RWPE1 (cell line): Measurements from ENCODE around the gene IL17REL.
"Not testable (repeated sequence)": the region's sequence is repeated elsewhere in the genome, so short reads cannot be mapped to it uniquely, and the experiment has no call there.

ENCODE experiments used
- CTCF ChIA-PET: fragments of 350-600 bp; sonication (Branson Sonifier 250); formaldehyde crosslinking; extraction: SDS; loops from one replicate; lab custom pipeline; 2021; lab: Yijun Ruan, JAX
- POLR2A ChIA-PET: fragments of 400-600 bp; formaldehyde crosslinking; extraction: SDS; loops from one replicate; lab custom pipeline; 2020; ENCODE audit warnings: antibody characterized with exemption; ENCODE audit not compliant: low non-redundant PET; lab: Yijun Ruan, JAX
- DNase-seq: peaks from one replicate; pipeline ENCODE4 v3.0.0; 2012; ENCODE audit warnings: low spot score
- H3K27ac ChIP-seq: fragments of 450-650 bp; 2 replicates; pipeline ENCODE4 v1.5.1; 2017
- CTCF ChIP-seq: fragments of 450-650 bp; conservative IDR thresholded peaks from 2 replicates; pipeline ENCODE4 v1.5.1; 2017; ENCODE audit warnings: low read depth, mild to moderate bottlenecking

Gene IL17REL

GRCh38 chr22:49994361-49995040 is 18.1 kb downstream of the IL17REL start:
- no peak for TF ChIP-seq CTCF
- CTCF ChIA-PET: interaction anchor here (1.1 kb wide), 2 partner anchors 36 to 64 kb away, joined by 3 to 6 read pairs; no protein-coding TSS in a partner anchor
- POLR2A ChIA-PET: no interaction called here

GRCh38 chr22:49993649-49994360 is 18.8 kb downstream of the IL17REL start:
- ChIA-PET POLR2A (no interaction called here), CTCF (interaction anchor here (0.6 to 1.1 kb wide), 2 partner anchors 37 to 172 kb away, joined by 3 to 6 read pairs; no protein-coding TSS in a partner anchor)
- TF ChIP-seq CTCF: peak; percentile 18
- no peak overlapping the region for H3K27ac ChIP-seq
- DNase-seq: no peak

More at GRCh38 chr22:49994361-49995040, 18.1 kb downstream of the IL17REL start:
- DNase-seq: no peak
- H3K27ac ChIP-seq: no peak overlapping the region

GRCh38 chr22:49992921-49993648 is 19.5 kb downstream of the IL17REL start:
- CTCF ChIA-PET: interaction anchor here (0.6 to 0.8 kb wide), 2 partner anchors 42 to 171 kb away, joined by 3 read pairs; no protein-coding TSS in a partner anchor
- peak; percentile 62 for TF ChIP-seq CTCF
- POLR2A ChIA-PET: no interaction called here
- no peak overlapping the region for H3K27ac ChIP-seq
- no peak for DNase-seq

- CTCF ChIA-PET: interaction anchor here (0.8 kb wide), 1 partner anchor 41 kb away, joined by 3 read pairs; no protein-coding TSS in a partner anchor
- POLR2A ChIA-PET: no interaction called here
- no peak overlapping the region for H3K27ac ChIP-seq
- no peak for TF ChIP-seq CTCF
- no peak for DNase-seq
Observed at GRCh38 chr22:49991907-49992533, 20.5 kb downstream of the IL17REL start.

GRCh38 chr22:49991167-49991566 is 21.4 kb downstream of the IL17REL start:
- no peak for DNase-seq
- H3K27ac ChIP-seq: no peak overlapping the region
- POLR2A ChIA-PET: no interaction called here
- TF ChIP-seq CTCF: no peak
- CTCF ChIA-PET: no interaction called here

GRCh38 chr22:49989826-49990225 is 22.7 kb downstream of the IL17REL start:
- DNase-seq, POLR2A ChIA-PET, H3K27ac ChIP-seq, CTCF ChIA-PET: not testable (repeated sequence)
